ENCODE measurements around the gene TSTD1. TPM values are rescaled to one million over a fixed set of nuclear protein-coding genes. Genes with fewer than 3 reads are reported as not detected.
"Not testable (repeated sequence)": the region's sequence is repeated elsewhere in the genome, so short reads cannot be mapped to it uniquely, and the experiment has no call there.

Gene TSTD1
- total RNA-seq, 1 experiment from 2014 or later = 20.1 TPM

GRCh38 chr1:161032409-161032808, 6.4 kb downstream of the TSTD1 start:
- H3K27me3 ChIP-seq (ENCODE audit: control insufficient read depth, insufficient read depth, low read length) = no peaks in the 10 kb centered on the region
- peaks cover 2% of the 10 kb centered on the region; the same call in 1 of the 2 replicates for H3K4me1 ChIP-seq (ENCODE audit: control insufficient read depth, insufficient read depth, low read length)
- CTCF ChIA-PET = interaction anchor here (0.6 kb wide), 1 partner anchor 144 kb away, joined by 3 read pairs; no protein-coding TSS in a partner anchor
- ATAC-seq = no peak
- BruUV-seq (replicated peaks) = no TSS peak
- POLR2A ChIA-PET = no interaction called here
- intact Hi-C loops (cut with micrococcal nuclease; ENCODE audit: unreplicated experiment) = no loop called here
- in situ Hi-C loops (cut with HindIII; ENCODE audit: low pct_unique_long_range_greater_than_20kb, low sequenced_read_pairs) = no loop called here
- H3K36me3 ChIP-seq (ENCODE audit: control insufficient read depth, insufficient read depth, low read length) = no peaks in the 10 kb centered on the region
- TF ChIP-seq TCF7L2 (IDR thresholded peaks at IDR 0.05; ENCODE audit: low read depth, low read length) = no peak
- TF ChIP-seq CTCF (IDR thresholded peaks at IDR 0.05) = no peak
- TF ChIP-seq SIN3A (IDR thresholded peaks at IDR 0.05; ENCODE audit: borderline replicate concordance, insufficient read depth, low read depth, low read length) = no peak
- no peak for TF ChIP-seq POLR2AphosphoS5 (IDR thresholded peaks at IDR 0.05; ENCODE audit: low read depth, low read length)
- no peak for TF ChIP-seq REST (IDR thresholded peaks at IDR 0.05; ENCODE audit: insufficient read depth in 1 of 2, low read depth in 2 of 2, low read length in 1 of 2)
- DNase-seq (ENCODE audit: low read depth, low spot score) = no peak
- no peak overlapping the region for H3K4me3 ChIP-seq (ENCODE audit: low read depth in 2 of 2, low read length in 2 of 2)
- H3K9me3 ChIP-seq (ENCODE audit: control insufficient read depth, insufficient read depth, low read depth, low read length) = no peaks in the 10 kb centered on the region
- H3K27ac ChIP-seq (ENCODE audit: low read length) = no peak overlapping the region; the same call in 1 of the 2 replicates

- Histone ChIP-seq H3K4me3 (ENCODE audit: low read depth in 2 of 2, low read length in 2 of 2) (no peak overlapping the region), H3K36me3 (ENCODE audit: control insufficient read depth, insufficient read depth, low read length) (no peaks in the 10 kb centered on the region), H3K27ac (ENCODE audit: low read length) (no peak overlapping the region), H3K9me3 (ENCODE audit: control insufficient read depth, insufficient read depth, low read depth, low read length) (no peaks in the 10 kb centered on the region), H3K27me3 (ENCODE audit: control insufficient read depth, insufficient read depth, low read length) (no peaks in the 10 kb centered on the region), H3K4me1 (ENCODE audit: control insufficient read depth, insufficient read depth, low read length) (peaks cover 2% of the 10 kb centered on the region; the same call in 1 of the 2 replicates)
- ChIA-PET POLR2A (no interaction called here), CTCF (interaction anchor here (0.6 kb wide), 1 partner anchor 143 kb away, joined by 3 read pairs; no protein-coding TSS in a partner anchor)
- ATAC-seq (no peak), DNase-seq (ENCODE audit: low read depth, low spot score) (no peak)
- intact Hi-C loops (cut with micrococcal nuclease; ENCODE audit: unreplicated experiment) (no loop called here), in situ Hi-C loops (cut with HindIII; ENCODE audit: low pct_unique_long_range_greater_than_20kb, low sequenced_read_pairs) (no loop called here)
- BruUV-seq (replicated peaks) = no TSS peak
- TF ChIP-seq REST (IDR thresholded peaks at IDR 0.05; ENCODE audit: insufficient read depth in 1 of 2, low read depth in 2 of 2, low read length in 1 of 2) = no peak
These were observed 6.9 kb downstream of the TSTD1 start for GRCh38 chr1:161031874-161032273.

- H3K9me3 ChIP-seq (ENCODE audit: control insufficient read depth, insufficient read depth, low read depth, low read length); POLR2A ChIA-PET; DNase-seq (ENCODE audit: low read depth, low spot score); H3K27ac ChIP-seq (ENCODE audit: low read length); in situ Hi-C loops (cut with HindIII; ENCODE audit: low pct_unique_long_range_greater_than_20kb, low sequenced_read_pairs); H3K27me3 ChIP-seq (ENCODE audit: control insufficient read depth, insufficient read depth, low read length); CTCF ChIA-PET; H3K36me3 ChIP-seq (ENCODE audit: control insufficient read depth, insufficient read depth, low read length); ATAC-seq; intact Hi-C loops (cut with micrococcal nuclease; ENCODE audit: unreplicated experiment); H3K4me1 ChIP-seq (ENCODE audit: control insufficient read depth, insufficient read depth, low read length); BruUV-seq (replicated peaks); H3K4me3 ChIP-seq (ENCODE audit: low read depth in 2 of 2, low read length in 2 of 2): not testable (repeated sequence)
These were observed 9.3 kb downstream of the TSTD1 start for GRCh38 chr1:161029466-161029865.

GRCh38 chr1:161026954-161027353, 11.8 kb downstream of the TSTD1 start:
- H3K36me3 ChIP-seq (ENCODE audit: control insufficient read depth, insufficient read depth, low read length); H3K27ac ChIP-seq (ENCODE audit: low read length); H3K27me3 ChIP-seq (ENCODE audit: control insufficient read depth, insufficient read depth, low read length); H3K4me1 ChIP-seq (ENCODE audit: control insufficient read depth, insufficient read depth, low read length); H3K4me3 ChIP-seq (ENCODE audit: low read depth in 2 of 2, low read length in 2 of 2); DNase-seq (ENCODE audit: low read depth, low spot score); in situ Hi-C loops (cut with HindIII; ENCODE audit: low pct_unique_long_range_greater_than_20kb, low sequenced_read_pairs); BruUV-seq (replicated peaks); H3K9me3 ChIP-seq (ENCODE audit: control insufficient read depth, insufficient read depth, low read depth, low read length); CTCF ChIA-PET; intact Hi-C loops (cut with micrococcal nuclease; ENCODE audit: unreplicated experiment): not testable (repeated sequence)
- peak; percentile 47 for ATAC-seq
- POLR2A ChIA-PET = interaction anchor here (0.7 to 0.8 kb wide), 2 partner anchors 32 to 108 kb away, joined by 3 to 5 read pairs; no protein-coding TSS in a partner anchor
